K562 (cell line): ENCODE data around the gene TUBE1. TPM values are rescaled to one million over a fixed set of nuclear protein-coding genes. Genes with fewer than 3 reads are reported as not detected.

Source experiments
- ATAC-seq: fragments of 200-7000 bp; cut with Tn5 transposase; 3 replicates; pipeline ENCODE4 v1.9.1; 2020; ENCODE audit warnings: moderate library complexity
- BruUV-seq: library from RNA; stranded (reverse); fragments of 400-500 nt; replicated peaks from 2 replicates; lab custom pipeline; 2021; lab: Mats Ljungman, UMichigan
- CTCF ChIA-PET: fragments of 300-600 bp; formaldehyde crosslinking; extraction: SDS; loops from one replicate; lab custom pipeline; 2021; ENCODE audit warnings: low intra/inter-chr PET ratio; lab: Yijun Ruan, JAX
- POLR2A ChIA-PET: fragments of 300-600, 350-650 bp; sonication (Branson Sonifier 250); formaldehyde crosslinking; extraction: SDS; loops from one replicate; lab custom pipeline; 2021; ENCODE audit warnings: antibody characterized with exemption, inconsistent platforms; lab: Yijun Ruan, JAX
- DNase-seq, 4 experiments: peaks; one replicate each; pipeline versions ENCODE4 v3.0.0 to v3.0.0-alpha.2; 2011 to 2018; ENCODE audit warnings: low spot score in 3 of 4, mixed read lengths in 3 of 4; ENCODE audit errors: extremely low read depth in 1 of 4
- FAIRE-seq: peaks from 2 replicates; lab custom pipeline; 2011; peaks lifted over from hg19 to GRCh38; lab: Jason Lieb, UNC
- H2AFZ ChIP-seq: 2 replicates; pipeline ENCODE4 v1.6.0; 2011; ENCODE audit warnings: low read depth, low read length, control low read depth, inconsistent platforms
- H3K27ac ChIP-seq: fragments of 200-600 bp; 3 replicates; pipeline ENCODE4 v1.8.0; 2011; ENCODE audit warnings: low read depth, mild to moderate bottlenecking, control low read depth, inconsistent platforms, low read length, moderate library complexity, mixed read lengths; ENCODE audit errors: extremely low read depth
- H3K27me3 ChIP-seq, 2 experiments: fragments of 300-600 bp in 1 of 2; 2 replicates in 1 of 2; 3 replicates in 1 of 2; pipeline versions ENCODE4 v1.6.0 to v1.8.0; 2011; ENCODE audit warnings: inconsistent platforms in 2 of 2, low read length in 2 of 2, mild to moderate bottlenecking in 1 of 2, mixed read lengths in 1 of 2, moderate library complexity in 1 of 2; ENCODE audit not compliant: control insufficient read depth in 2 of 2, insufficient read depth in 2 of 2
- H3K36me3 ChIP-seq: fragments of 300-600 bp; 3 replicates; pipeline ENCODE4 v1.8.0; 2011; ENCODE audit warnings: mild to moderate bottlenecking, low read length, inconsistent platforms; ENCODE audit not compliant: control insufficient read depth, insufficient read depth
- H3K4me1 ChIP-seq, 2 experiments: fragments of 200-600 bp in 1 of 2; replicated peaks in 1 of 2; 2 replicates in 1 of 2; 3 replicates in 1 of 2; pipeline versions ENCODE4 v1.5.1 to v1.8.0; 2011; ENCODE audit warnings: inconsistent platforms in 2 of 2, low read length in 2 of 2, mild to moderate bottlenecking in 1 of 2, mixed read lengths in 1 of 2, moderate library complexity in 1 of 2; ENCODE audit not compliant: control insufficient read depth in 2 of 2, insufficient read depth in 2 of 2
- H3K4me2 ChIP-seq: 2 replicates; pipeline ENCODE4 v1.6.1; 2011; ENCODE audit warnings: low read length, control low read depth, inconsistent platforms, mixed read lengths; ENCODE audit not compliant: insufficient read depth
- H3K4me3 ChIP-seq: fragments of 200-600 bp; sonication (generic), shearing (Covaris generic); 2 replicates; pipeline ENCODE4 v1.5.1; 2016; ENCODE audit warnings: control low read depth, inconsistent platforms
- H3K79me2 ChIP-seq: fragments of 200-600 bp; 3 replicates; pipeline ENCODE4 v1.8.0; 2011; ENCODE audit warnings: low read length, inconsistent platforms; ENCODE audit not compliant: control insufficient read depth, insufficient read depth
- H3K9ac ChIP-seq, 2 experiments: 2 replicates each; pipeline versions ENCODE4 v1.6.0 to v1.6.1; 2011; ENCODE audit warnings: low read depth in 2 of 2, low read length in 2 of 2, control low read depth in 1 of 2, inconsistent platforms in 1 of 2, mild to moderate bottlenecking in 1 of 2, mixed read lengths in 1 of 2; ENCODE audit not compliant: insufficient read depth in 1 of 2
- H3K9me1 ChIP-seq: one replicate; pipeline ENCODE4 v1.6.0; 2011; ENCODE audit warnings: inconsistent platforms, mild to moderate bottlenecking, low read length, moderate library complexity; ENCODE audit not compliant: control insufficient read depth, insufficient read depth
- H3K9me3 ChIP-seq: replicated peaks from 2 replicates; pipeline ENCODE4 v1.5.1; 2011; ENCODE audit warnings: low read depth, low read length, inconsistent platforms; ENCODE audit not compliant: control insufficient read depth, insufficient read depth
- H4K20me1 ChIP-seq: replicated peaks from 2 replicates; pipeline ENCODE4 v1.6.1; 2011; ENCODE audit warnings: low read length, inconsistent platforms, mixed read lengths; ENCODE audit not compliant: control insufficient read depth, insufficient read depth
- ASH1L ChIP-seq: fragments of 450-650 bp; IDR thresholded peaks from 2 replicates; pipeline ENCODE4 v1.6.1; 2018; ENCODE audit warnings: borderline replicate concordance, mild to moderate bottlenecking, low read depth; ENCODE audit not compliant: partially characterized antibody
- CEBPG ChIP-seq, 3 experiments: fragments of 200-800 bp in 1 of 3; sonication (Bioruptor generic) in 1 of 3; sonication (generic) in 1 of 3; formaldehyde crosslinking in 1 of 3; IDR thresholded peaks in 2 of 3; conservative IDR thresholded peaks in 1 of 3; 2 replicates each; pipeline versions ENCODE4 v1.6.1 to v1.8.0; 2016 to 2022; ENCODE audit warnings: missing compliant biosample characterization in 2 of 3, missing genetic modification characterization in 2 of 3, mild to moderate bottlenecking in 1 of 3, missing genetic modification reagents in 1 of 3
- HNRNPUL1 ChIP-seq: fragments of 200-400 bp; formaldehyde crosslinking; IDR thresholded peaks from 2 replicates; pipeline ENCODE4 v1.6.1; 2017; ENCODE audit warnings: low read length
- NFYB ChIP-seq: IDR thresholded peaks from 2 replicates; pipeline ENCODE4 v1.6.1; 2011; ENCODE audit warnings: mild to moderate bottlenecking, moderate library complexity; ENCODE audit not compliant: insufficient read length; ENCODE audit errors: extremely low read depth
- RAD21 ChIP-seq, 2 experiments: fragments of 250-450 bp in 1 of 2; fragments of 450-650 bp in 1 of 2; sonication (Bioruptor Pico) in 1 of 2; formaldehyde crosslinking in 1 of 2; IDR thresholded peaks in 1 of 2; conservative IDR thresholded peaks in 1 of 2; 2 replicates each; pipeline versions ENCODE4 v1.4.0 to v1.8.0; 2020 to 2022; ENCODE audit warnings: mild to moderate bottlenecking in 2 of 2, moderate library complexity in 1 of 2
- SMARCA5 ChIP-seq: fragments of 450-650 bp; IDR thresholded peaks from 2 replicates; pipeline ENCODE4 v1.6.1; 2016
- ZNF23 ChIP-seq: fragments of 250-450 bp; sonication (Bioruptor Pico); IDR thresholded peaks from 2 replicates; pipeline ENCODE4 v1.4.0; 2020; ENCODE audit warnings: mild to moderate bottlenecking
- ZNF398 ChIP-seq: fragments of 250-450 bp; sonication (Bioruptor Pico); IDR thresholded peaks from 2 replicates; pipeline ENCODE4 v1.8.0; 2021; ENCODE audit warnings: moderate library complexity, mild to moderate bottlenecking, inconsistent platforms
- WGBS: fragments of 100-300 bp; shearing (Covaris generic); methylation state at CpG from one replicate; pipeline ENCODE4 v1.1.6; 2016; ENCODE audit warnings: low coverage, mixed read lengths; ENCODE audit not compliant: insufficient coverage; ENCODE audit errors: missing lambda C conversion rate; 5-methylcytosine and 5-hydroxymethylcytosine counted together
- in situ Hi-C: fragments of 300-500 bp; cut with MboI; formaldehyde crosslinking; loops from 4 replicates; pipeline ENCODE4 v1.15.0; 2018; ENCODE audit warnings: inconsistent platforms, mixed read lengths
- intact Hi-C: fragments of 100-400 bp; cut with micrococcal nuclease; formaldehyde crosslinking; loops from 2 replicates; pipeline ENCODE4 v1.14.2; 2022
- polyA plus RNA-seq, 8 experiments: library from polyadenylated mRNA; depleted of rRNA in 4 of 8; stranded (reverse) in 5 of 8; unstranded in 3 of 8; fragments of >200 nt; fragmentation: Nextera tagmentation in 2 of 8; fragmentation: Illumina TruSeq in 1 of 8; extraction: Ambion mirVana in 2 of 8; extraction: Trizol in 1 of 8; gene quantifications; 2 replicates each; pipeline versions ENCODE4 v1.2.1 to v1.2.3, GENCODE V29; 2011 to 2014; ENCODE audit warnings: inconsistent platforms in 1 of 8, missing spikeins in 1 of 8
- total RNA-seq, 7 experiments: library from RNA; depleted of rRNA in 6 of 7; stranded (reverse); fragments of >200 nt in 6 of 7; fragmentation: Illumina TruSeq in 2 of 7; extraction: Trizol in 2 of 7; gene quantifications; 2 replicates each; pipeline versions ENCODE4 v1.2.1 to v1.2.3, GENCODE V29; 2011 to 2021; ENCODE audit warnings: low replicate concordance in 1 of 7

Gene TUBE1
- total and polyA plus RNA-seq, 9 of the 15 experiments (the other 6 are each of a cell fraction or from before 2014, with no cell fraction given) = 18.9 to 58.4 (median 30.8) TPM

GRCh38 chr6:112086744-112087135, 542 bp downstream of the TUBE1 start (continued):
- TF ChIP-seq CEBPG (CRISPR knock-in tag; IDR thresholded peaks at IDR 0.05) (peak; percentile 87), CEBPG (tag; conservative IDR thresholded peaks at IDR 0.05 in 1 of 2, IDR thresholded peaks at IDR 0.05 in 1 of 2) (peak; percentile 84 to 91), ZNF23 (CRISPR knock-in tag) (no peak), NFYB (no peak), ZNF398 (CRISPR knock-in tag) (no peak), RAD21 (CRISPR knock-in tag; conservative IDR thresholded peaks at IDR 0.05 in 1 of 2, IDR thresholded peaks at IDR 0.05 in 1 of 2) (peak in 1 of 2 experiments; percentile 37; a peak in 2 of 4 replicates)

- no peak overlapping the region for H3K4me2 ChIP-seq
- WGBS = 85% methylated on average over 8 of the region's 8 CpGs
- H3K36me3 ChIP-seq = peaks cover 34% of the 10 kb centered on the region
- H2AFZ ChIP-seq = no peak overlapping the region
- H3K79me2 ChIP-seq = peaks cover 9% of the 10 kb centered on the region; the same call in 2 of the 3 replicates
- ChIA-PET CTCF (interaction anchor here (2.2 kb wide), 1 partner anchor 78 kb away, joined by 11 read pairs; no protein-coding TSS in a partner anchor), POLR2A (interaction anchor here (1.0 to 1.4 kb wide), 3 partner anchors 9 to 29 kb away, joined by 3 to 4 read pairs (median 3); no protein-coding TSS in a partner anchor)
- BruUV-seq = no TSS peak
- TF ChIP-seq ASH1L (no peak), HNRNPUL1 (no peak), SMARCA5 (no peak)
- no peak for DNase-seq
- H3K27me3 ChIP-seq = no peaks in the 10 kb centered on the region; a peak in 1 of 5 replicates
- H3K27ac ChIP-seq = no peak overlapping the region
- no peaks in the 10 kb centered on the region for H3K9me1 ChIP-seq
- H3K4me1 ChIP-seq = no peaks in the 10 kb centered on the region; a peak in 1 of 5 replicates
- no peaks in the 10 kb centered on the region for H3K9me3 ChIP-seq
- no peaks in the 10 kb centered on the region for H4K20me1 ChIP-seq
- ATAC-seq = no peak
- no peak overlapping the region for H3K4me3 ChIP-seq
- H3K9ac ChIP-seq = no peak overlapping the region
- FAIRE-seq = no peak
- intact Hi-C loops (loop anchor here (2.0 to 5.0 kb wide), 2 partner anchors 62 to 77 kb away; no protein-coding TSS in a partner anchor), in situ Hi-C loops (no loop called here)
These were observed 1.8 kb downstream of the TUBE1 start for GRCh38 chr6:112085286-112086065.
